Measurements from ENCODE around the gene ZBTB7A.

The ZBTB7A gene

GRCh38 chr19:4054441-4055208 lies 12.1 kb downstream of the ZBTB7A start:
- Histone ChIP-seq H2AK5ac (ENCODE audit: low read depth, low read length) (no peak overlapping the region), H3K9ac (ENCODE audit: low read depth, low read length, poor library complexity) (no peak overlapping the region), H3K9me3 (replicated peaks in 1 of 2; ENCODE audit: control insufficient read depth in 2 of 2, insufficient read depth in 1 of 2, low read depth in 1 of 2, low read length in 2 of 2) (peaks cover 0 to 7% of the 10 kb centered on the region in 2 donors), H3K27me3 (ENCODE audit: control insufficient read depth in 3 of 3, insufficient read depth in 3 of 3, low read depth in 1 of 3, low read length in 3 of 3) (no peaks in the 10 kb centered on the region), H3K4me2 (ENCODE audit: insufficient read depth, low read length, poor library complexity, severe bottlenecking) (no peak overlapping the region), H3K4me3 (ENCODE audit: low read length in 2 of 2) (no peak overlapping the region), H3K23ac (ENCODE audit: low read depth, low read length, poor library complexity) (peak overlapping the region; percentile 65), H3K14ac (ENCODE audit: low read length) (peak overlapping the region; percentile 38), H2BK120ac (ENCODE audit: low read depth, low read length) (no peak overlapping the region), H2AFZ (ENCODE audit: low read length) (no peak overlapping the region), H2BK12ac (ENCODE audit: low read length) (no peak overlapping the region), H3K36me3 (replicated peaks in 1 of 2; ENCODE audit: control insufficient read depth in 2 of 2, insufficient read depth in 2 of 2, low read length in 2 of 2) (peaks cover 28 to 44% of the 10 kb centered on the region in 2 donors), H3K18ac (ENCODE audit: low read length) (no peak overlapping the region), H2BK5ac (ENCODE audit: low read length) (peak overlapping the region; percentile 24), H3K4ac (ENCODE audit: low read length) (no peak overlapping the region), H2BK15ac (ENCODE audit: low read length) (no peak overlapping the region), H3K27ac (replicated peaks; ENCODE audit: low read length) (no peak overlapping the region), H4K91ac (ENCODE audit: low read depth, low read length, poor library complexity) (no peak overlapping the region), H4K8ac (ENCODE audit: low read depth, low read length) (peak overlapping the region; percentile 3), H3K4me1 (ENCODE audit: control insufficient read depth in 2 of 2, insufficient read depth in 1 of 2, low read depth in 1 of 2, low read length in 2 of 2) (peaks cover 4 to 13% of the 10 kb centered on the region in 2 donors), H3K79me1 (ENCODE audit: low read depth, low read length) (peaks cover 32% of the 10 kb centered on the region)
- no CpG with 5 or more reads among the region's 91 CpGs for WGBS, 2 donors (ENCODE audit: extremely low coverage in 2 of 2, insufficient read length in 2 of 2, insufficient replicate concordance in 1 of 2)
- DNase-seq (ENCODE audit: low spot score) = no peak

- no peak for DNase-seq (ENCODE audit: low spot score)
- Histone ChIP-seq H2BK120ac (ENCODE audit: low read depth, low read length) (no peak overlapping the region), H3K18ac (ENCODE audit: low read length) (peak overlapping the region; percentile 38), H3K23ac (ENCODE audit: low read depth, low read length, poor library complexity) (peak overlapping the region; percentile 15), H3K79me1 (ENCODE audit: low read depth, low read length) (peaks cover 32% of the 10 kb centered on the region), H3K9me3 (replicated peaks in 1 of 2; ENCODE audit: control insufficient read depth in 2 of 2, insufficient read depth in 1 of 2, low read depth in 1 of 2, low read length in 2 of 2) (peaks cover 0 to 7% of the 10 kb centered on the region in 2 donors), H4K91ac (ENCODE audit: low read depth, low read length, poor library complexity) (no peak overlapping the region), H3K4me1 (ENCODE audit: control insufficient read depth in 2 of 2, insufficient read depth in 1 of 2, low read depth in 1 of 2, low read length in 2 of 2) (peaks cover 0 to 7% of the 10 kb centered on the region in 2 donors), H3K36me3 (replicated peaks in 1 of 2; ENCODE audit: control insufficient read depth in 2 of 2, insufficient read depth in 2 of 2, low read length in 2 of 2) (peaks cover 32 to 48% of the 10 kb centered on the region in 2 donors), H2AFZ (ENCODE audit: low read length) (no peak overlapping the region), H2BK12ac (ENCODE audit: low read length) (peak overlapping the region; percentile 58), H2BK15ac (ENCODE audit: low read length) (no peak overlapping the region), H3K4me3 (ENCODE audit: low read length in 2 of 2) (peak overlapping the region in 1 of 2 donors; percentile 74), H3K14ac (ENCODE audit: low read length) (peak overlapping the region; percentile 84), H2AK5ac (ENCODE audit: low read depth, low read length) (no peak overlapping the region), H3K4ac (ENCODE audit: low read length) (no peak overlapping the region), H3K4me2 (ENCODE audit: insufficient read depth, low read length, poor library complexity, severe bottlenecking) (no peak overlapping the region), H3K9ac (ENCODE audit: low read depth, low read length, poor library complexity) (peak overlapping the region; percentile 91), H2BK5ac (ENCODE audit: low read length) (no peak overlapping the region), H3K27ac (replicated peaks; ENCODE audit: low read length) (no peak overlapping the region), H3K27me3 (ENCODE audit: control insufficient read depth in 3 of 3, insufficient read depth in 3 of 3, low read depth in 1 of 3, low read length in 3 of 3) (no peaks in the 10 kb centered on the region), H4K8ac (ENCODE audit: low read depth, low read length) (peak overlapping the region; percentile 48)
- no CpG with 5 or more reads among the region's 82 CpGs for WGBS, 2 donors (ENCODE audit: extremely low coverage in 2 of 2, insufficient read length in 2 of 2, insufficient replicate concordance in 1 of 2)
Measured at GRCh38 chr19:4053423-4054324, 13.0 kb downstream of the ZBTB7A start.

- H4K8ac ChIP-seq (ENCODE audit: low read depth, low read length) = no peak overlapping the region
- peaks cover 32% of the 10 kb centered on the region for H3K79me1 ChIP-seq (ENCODE audit: low read depth, low read length)
- H2BK5ac ChIP-seq (ENCODE audit: low read length) = no peak overlapping the region
- no peak overlapping the region for H2AFZ ChIP-seq (ENCODE audit: low read length)
- no CpG with 5 or more reads among the region's 13 CpGs for WGBS, 2 donors (ENCODE audit: extremely low coverage in 2 of 2, insufficient read length in 2 of 2, insufficient replicate concordance in 1 of 2)
- no peak overlapping the region for H3K4ac ChIP-seq (ENCODE audit: low read length)
- H3K9ac ChIP-seq (ENCODE audit: low read depth, low read length, poor library complexity) = peak overlapping the region; percentile 91
- no peaks in the 10 kb centered on the region for H3K27me3 ChIP-seq (ENCODE audit: control insufficient read depth in 3 of 3, insufficient read depth in 3 of 3, low read depth in 1 of 3, low read length in 3 of 3)
- H3K9me3 ChIP-seq (replicated peaks in 1 of 2; ENCODE audit: control insufficient read depth in 2 of 2, insufficient read depth in 1 of 2, low read depth in 1 of 2, low read length in 2 of 2) = peaks cover 0 to 7% of the 10 kb centered on the region in 2 donors
- DNase-seq (ENCODE audit: low spot score) = no peak
- no peak overlapping the region for H2BK15ac ChIP-seq (ENCODE audit: low read length)
- no peak overlapping the region for H4K91ac ChIP-seq (ENCODE audit: low read depth, low read length, poor library complexity)
- peak overlapping the region in 1 of 2 donors; percentile 74 for H3K4me3 ChIP-seq (ENCODE audit: low read length in 2 of 2)
- H3K4me2 ChIP-seq (ENCODE audit: insufficient read depth, low read length, poor library complexity, severe bottlenecking) = no peak overlapping the region
- H3K4me1 ChIP-seq (ENCODE audit: control insufficient read depth in 2 of 2, insufficient read depth in 1 of 2, low read depth in 1 of 2, low read length in 2 of 2) = peaks cover 0 to 5% of the 10 kb centered on the region in 2 donors
- no peak overlapping the region for H2BK120ac ChIP-seq (ENCODE audit: low read depth, low read length)
- peak overlapping the region; percentile 43 for H3K23ac ChIP-seq (ENCODE audit: low read depth, low read length, poor library complexity)
- no peak overlapping the region for H2BK12ac ChIP-seq (ENCODE audit: low read length)
- H3K18ac ChIP-seq (ENCODE audit: low read length) = no peak overlapping the region
- H2AK5ac ChIP-seq (ENCODE audit: low read depth, low read length) = no peak overlapping the region
- no peak overlapping the region for H3K27ac ChIP-seq (replicated peaks; ENCODE audit: low read length)
- H3K36me3 ChIP-seq (replicated peaks in 1 of 2; ENCODE audit: control insufficient read depth in 2 of 2, insufficient read depth in 2 of 2, low read length in 2 of 2) = peaks cover 34 to 54% of the 10 kb centered on the region in 2 donors
- peak overlapping the region; percentile 84 for H3K14ac ChIP-seq (ENCODE audit: low read length)
Measured at GRCh38 chr19:4052993-4053422, 13.7 kb downstream of the ZBTB7A start.
